HG02763 (cell line): ENCODE measurements around the gene CAMK1D.

ENCODE experiments used
- ATAC-seq: cut with Tn5 transposase; IDR thresholded peaks from one replicate; pipeline ENCODE4 v1.9.1; 2021; ENCODE audit warnings: mild to moderate bottlenecking, moderate library complexity; ENCODE audit not compliant: unreplicated experiment

Gene CAMK1D

GRCh38 chr10:12369982-12370381 lies 20.6 kb downstream of the CAMK1D start:
- ATAC-seq: no peak

GRCh38 chr10:12372846-12373245 lies 23.5 kb downstream of the CAMK1D start:
- no peak for ATAC-seq

- no peak for ATAC-seq
Measured at GRCh38 chr10:12375076-12375504, 25.7 kb downstream of the CAMK1D start.

DNA sequence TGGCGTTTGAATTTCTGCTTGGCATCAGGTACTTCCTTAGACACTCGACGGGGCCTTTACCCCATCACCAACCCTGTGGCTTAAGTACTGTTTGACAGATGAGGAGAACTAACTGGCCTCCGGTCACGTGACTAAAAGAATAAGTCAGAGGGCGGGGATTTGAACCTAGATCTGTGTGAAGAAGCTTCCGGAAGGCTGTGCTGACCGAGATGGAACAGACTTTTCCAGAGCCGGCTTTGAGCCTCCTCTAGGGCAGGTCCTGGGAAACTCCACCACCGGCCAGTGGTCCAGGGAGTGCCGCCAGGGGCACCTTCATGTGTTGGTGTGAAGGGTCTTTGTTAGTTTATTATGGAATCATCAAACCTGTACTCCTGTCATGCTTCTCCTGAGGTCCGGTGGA lies 26.9 kb downstream of the CAMK1D start:
- ATAC-seq: no peak

DNA sequence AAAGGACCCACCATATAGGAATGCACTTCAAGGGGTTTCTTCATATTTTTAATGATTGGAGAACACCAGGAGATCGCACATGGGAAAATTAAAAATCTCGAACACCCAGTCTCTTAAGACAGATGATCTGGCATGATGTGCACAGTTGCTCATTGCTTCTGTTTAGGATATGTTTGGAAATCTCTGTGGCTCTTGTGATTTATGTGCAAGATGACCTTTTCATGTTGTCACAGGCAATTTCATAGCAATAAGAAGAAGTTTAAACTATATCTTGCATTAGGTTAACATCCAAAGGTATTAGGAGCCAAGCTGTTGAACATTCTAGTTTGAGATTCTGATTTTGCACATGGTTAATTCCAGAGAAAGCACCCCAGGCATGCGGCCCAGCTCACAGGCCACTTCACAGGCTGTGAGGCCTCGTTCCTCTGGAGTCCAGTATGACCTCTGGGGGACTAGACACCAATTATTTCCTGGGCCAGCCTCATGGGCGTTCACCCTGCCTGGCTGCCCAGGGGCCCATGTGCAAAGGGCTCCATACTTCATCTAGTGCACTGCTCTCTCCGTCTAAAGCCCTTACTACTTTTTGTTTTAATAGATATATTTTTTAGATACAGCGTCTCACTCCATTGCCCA lies 28.4 kb downstream of the CAMK1D start:
- no peak for ATAC-seq

GRCh38 chr10:12380999-12381398 lies 31.7 kb downstream of the CAMK1D start:
- ATAC-seq: no peak

DNA sequence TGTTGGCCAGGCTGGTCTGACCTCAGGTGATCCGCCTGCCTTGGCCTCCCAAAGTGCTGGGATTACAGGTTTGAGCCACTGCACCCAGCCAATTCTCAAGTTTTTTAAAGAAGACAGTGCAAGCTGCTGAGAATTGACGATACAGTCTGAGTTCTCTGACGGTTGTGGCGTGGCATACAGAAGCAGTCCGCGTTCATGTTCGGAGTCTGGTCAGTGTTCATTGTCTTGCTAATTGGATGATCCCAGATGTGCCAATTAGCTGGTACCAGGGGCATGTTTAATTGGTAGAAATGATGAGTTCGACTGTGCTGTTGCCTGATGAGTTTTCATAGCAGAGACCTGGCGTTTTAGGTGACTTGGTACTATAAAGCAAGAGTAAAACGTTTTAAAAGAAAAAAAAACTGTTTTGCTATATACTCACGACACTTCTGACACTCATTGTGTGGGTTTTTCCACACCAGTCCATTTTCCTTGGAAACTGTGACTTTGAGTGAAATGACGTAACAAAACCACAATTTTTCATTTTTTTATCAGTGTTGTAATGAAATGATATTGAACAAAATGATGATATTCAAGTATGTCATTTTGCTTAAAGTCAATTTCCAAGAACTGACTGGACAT lies 32.3 kb downstream of the CAMK1D start:
- no peak for ATAC-seq

GRCh38 chr10:12382157-12382548 lies 32.8 kb downstream of the CAMK1D start:
- ATAC-seq: no peak

GRCh38 chr10:12382956-12383531 lies 33.7 kb downstream of the CAMK1D start:
- no peak for ATAC-seq

GRCh38 chr10:12384906-12385305 lies 35.6 kb downstream of the CAMK1D start:
- no peak for ATAC-seq

DNA sequence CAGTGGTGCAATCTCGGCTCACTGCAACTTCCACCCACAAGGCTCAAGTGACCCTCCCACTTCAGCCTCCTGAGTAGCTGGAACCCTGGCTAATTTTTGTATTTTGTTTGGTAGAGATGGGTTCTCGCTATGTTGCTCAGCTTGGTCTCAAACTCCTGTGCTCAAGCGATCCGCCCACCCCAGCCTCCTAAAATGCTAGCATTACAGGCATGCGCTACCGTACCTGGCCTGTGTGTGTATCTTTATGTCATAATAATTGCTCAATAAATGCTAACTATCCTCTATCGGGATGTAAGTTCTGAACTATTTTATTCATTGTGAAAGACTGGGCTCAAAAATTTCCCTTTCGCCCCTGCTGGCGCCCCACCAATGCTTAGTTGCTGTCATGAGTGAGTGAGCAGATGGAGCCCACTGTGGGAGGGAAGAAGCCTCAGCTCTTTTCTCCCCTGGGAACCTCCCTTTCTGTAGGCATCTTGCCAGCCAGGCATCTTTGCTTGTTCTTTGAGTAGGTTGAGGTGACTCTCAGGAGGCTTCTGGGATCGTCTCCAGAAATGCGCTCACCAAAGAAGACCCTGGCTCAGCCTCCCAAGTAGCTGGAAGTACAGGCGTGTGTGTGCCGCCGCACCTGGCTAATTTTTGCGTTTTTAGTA lies 38.3 kb downstream of the CAMK1D start:
- no peak for ATAC-seq

DNA sequence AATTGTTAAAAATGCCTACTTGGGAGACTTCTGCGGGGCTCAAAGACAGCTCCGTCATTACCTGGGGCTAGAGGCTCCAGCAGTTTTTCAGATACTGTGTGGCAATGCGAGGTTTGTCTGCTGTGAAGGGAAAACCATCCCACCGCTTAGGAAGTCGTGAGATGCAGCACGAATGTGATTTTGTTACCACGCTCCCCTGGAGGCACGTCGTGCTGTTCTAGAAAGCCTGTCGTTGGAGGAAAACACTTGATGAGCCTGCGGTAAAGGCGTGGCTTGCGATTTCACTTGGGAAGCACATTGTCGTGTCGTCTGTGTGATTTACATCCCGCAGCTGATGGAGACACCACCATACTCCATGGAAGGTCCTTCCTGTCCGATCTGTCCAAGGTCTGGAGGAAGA lies 39.3 kb downstream of the CAMK1D start:
- no peak for ATAC-seq

- ATAC-seq: no peak
Measured at GRCh38 chr10:12389154-12389734, 39.9 kb downstream of the CAMK1D start.

DNA sequence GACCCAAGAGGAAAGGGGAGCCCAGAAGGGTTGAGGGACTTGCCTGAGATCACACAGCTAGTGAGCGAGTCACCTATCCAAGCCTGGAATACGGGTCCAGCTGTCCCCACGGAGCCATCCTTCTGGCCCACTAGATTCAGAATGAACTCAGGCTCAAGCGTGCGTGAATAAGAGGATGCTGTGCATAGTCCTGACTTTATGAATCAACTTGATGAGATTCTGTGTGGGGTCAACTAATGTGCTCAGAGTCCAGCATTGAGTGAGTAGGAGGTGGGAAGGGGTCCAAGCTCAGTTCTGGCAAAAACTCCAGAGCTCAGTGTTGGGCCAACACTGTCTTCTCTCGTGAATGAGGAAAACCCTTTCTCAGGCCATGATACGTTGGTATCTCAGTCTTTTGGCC lies 41.4 kb downstream of the CAMK1D start:
- ATAC-seq: no peak

DNA sequence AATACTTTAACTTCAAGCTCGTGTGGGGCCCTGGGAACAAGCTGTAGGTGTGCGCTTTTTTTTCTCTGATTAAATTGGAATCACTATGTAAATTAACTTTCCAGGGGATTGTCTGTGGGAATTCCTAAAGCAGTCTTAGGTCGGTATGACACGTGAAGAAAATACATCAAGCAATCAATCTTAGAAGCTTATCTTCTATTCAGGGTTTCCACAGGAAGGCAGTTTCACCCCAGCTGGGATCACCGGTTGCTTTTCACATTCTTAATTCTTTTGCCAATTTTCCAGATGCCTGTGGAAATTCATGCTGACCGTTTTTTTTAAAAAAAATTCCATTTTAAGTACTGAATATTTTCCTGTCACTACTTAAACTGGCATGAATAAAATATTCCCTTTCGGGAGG lies 41.9 kb downstream of the CAMK1D start:
- ATAC-seq: no peak

DNA sequence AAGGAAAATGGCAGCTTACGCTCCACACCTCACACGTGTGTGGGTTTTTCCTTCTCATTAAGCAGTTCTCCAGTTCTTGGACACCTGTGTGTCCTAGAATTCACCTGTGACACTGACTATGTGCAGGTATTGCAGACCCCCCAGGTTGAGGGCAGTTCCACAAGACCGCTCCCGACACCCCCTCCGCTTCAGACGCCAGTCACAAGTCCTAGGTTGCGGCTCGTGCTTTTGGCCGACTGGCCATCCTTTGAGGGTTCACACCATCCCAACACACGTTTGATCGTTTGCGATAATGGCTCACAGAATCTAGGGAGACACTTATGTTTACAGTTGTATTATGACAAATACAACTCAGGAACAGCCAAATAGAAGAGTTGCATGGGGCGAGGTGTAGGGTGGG lies 44.5 kb downstream of the CAMK1D start:
- no peak for ATAC-seq

DNA sequence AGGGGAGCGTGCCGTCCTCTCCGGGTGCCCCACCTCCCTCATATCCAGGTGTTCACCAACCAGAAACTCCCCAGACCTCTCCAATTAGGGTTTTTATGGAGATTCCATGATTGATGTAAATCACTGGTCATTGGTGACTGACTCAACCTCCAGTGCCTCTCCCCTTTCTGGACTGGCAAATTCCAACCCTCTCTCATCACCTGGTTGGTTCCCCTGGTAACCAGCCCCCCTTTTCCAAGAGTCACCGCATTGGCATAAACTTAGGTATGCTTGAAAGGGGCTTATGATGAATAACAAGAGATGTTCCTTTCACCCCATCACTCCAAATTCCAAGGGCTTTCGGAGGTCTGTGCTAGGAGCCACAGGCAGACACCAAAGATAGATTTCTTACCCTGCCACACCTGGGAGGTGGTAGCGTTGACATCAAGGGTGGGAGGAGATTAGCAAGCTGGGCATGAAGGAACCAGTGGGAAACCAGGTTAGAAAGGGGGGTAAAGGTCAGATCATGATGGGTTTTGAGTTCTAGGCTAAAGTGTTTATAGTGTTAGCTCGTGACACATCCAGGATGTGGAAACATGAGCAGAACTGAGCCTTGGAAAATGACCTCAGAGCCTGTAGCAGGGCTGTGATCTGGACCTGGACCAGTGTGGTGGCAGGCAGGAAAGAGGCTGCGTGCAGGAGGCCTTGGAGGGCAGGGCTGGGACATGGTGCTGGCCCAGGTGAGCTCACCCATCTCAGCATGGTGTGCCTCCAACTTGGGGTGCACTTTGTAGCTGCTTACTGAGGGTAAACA lies 45.1 kb downstream of the CAMK1D start:
- ATAC-seq: no peak

- no peak for ATAC-seq
Measured at GRCh38 chr10:12396093-12396492, 46.7 kb downstream of the CAMK1D start.

DNA sequence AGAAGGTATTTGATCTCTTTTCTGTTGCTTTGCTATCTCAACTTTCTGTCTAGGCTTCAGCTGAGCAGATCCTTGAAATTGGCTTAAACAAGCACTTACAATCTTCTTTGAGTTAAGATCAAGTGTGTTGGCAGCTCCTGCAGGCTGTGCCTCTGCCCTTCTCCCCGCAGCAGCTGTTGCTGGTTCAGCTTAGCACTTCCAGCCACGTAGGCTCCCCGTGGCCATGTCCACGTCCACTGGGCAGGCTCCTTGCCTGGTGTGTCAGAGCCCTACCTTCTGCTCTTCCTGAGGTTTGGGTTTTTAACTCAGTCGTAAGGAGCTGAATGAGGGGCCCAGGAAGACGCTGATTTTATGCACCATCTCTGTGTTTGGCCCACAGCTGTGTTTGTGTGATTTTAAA lies 47.2 kb downstream of the CAMK1D start:
- no peak for ATAC-seq

DNA sequence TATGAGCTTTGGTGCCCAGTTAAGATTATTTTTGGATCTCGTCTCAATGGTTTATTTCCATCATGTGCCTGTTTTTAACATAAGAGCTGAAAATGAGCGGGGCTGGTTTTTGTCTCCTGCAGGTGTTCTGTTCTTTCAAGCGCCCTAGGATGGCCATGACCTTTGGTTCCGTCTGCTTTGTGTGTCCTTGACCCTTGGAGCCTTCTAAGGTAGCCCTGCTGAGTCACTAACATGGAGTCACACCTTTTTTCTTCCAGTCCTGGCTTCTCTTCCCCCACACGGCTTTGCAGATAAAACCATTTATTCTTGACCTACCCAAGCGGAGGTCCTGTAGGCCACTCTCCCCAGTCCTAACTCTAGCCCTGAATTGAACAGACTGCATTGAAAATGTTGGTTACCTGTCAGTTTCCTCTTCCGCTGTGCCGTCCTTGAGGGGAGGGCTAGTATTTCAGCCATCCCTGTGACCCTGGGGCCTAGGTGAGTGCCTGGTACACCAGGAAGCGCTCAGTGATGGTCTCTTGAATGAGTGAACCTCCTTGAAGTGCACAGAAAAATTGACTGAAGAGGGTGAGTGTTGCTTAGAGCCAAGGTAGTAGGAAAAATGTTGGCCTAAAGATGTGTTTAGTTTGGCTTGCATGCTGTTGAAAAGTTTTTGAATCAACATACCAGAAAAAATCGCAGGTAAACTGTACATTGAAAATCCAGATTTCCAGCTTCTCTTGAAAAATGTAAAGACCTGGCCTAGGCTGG lies 48.0 kb downstream of the CAMK1D start:
- ATAC-seq: no peak
